ENCODE data around the gene VTI1A.

- TF ChIP-seq CTCF (IDR thresholded peaks at IDR 0.05): no peak
- TF ChIP-seq POLR2A (IDR thresholded peaks at IDR 0.05): no peak
Measured at GRCh38 chr10:112421731-112422130, 25.3 kb upstream of the VTI1A start.

All from uterus (tissue), 2 donors.